WI38 (cell line): ENCODE results near the gene OR4B1.

Source experiments
- H3K4me3 ChIP-seq: 2 replicates; pipeline ENCODE4 v1.5.1; 2011; ENCODE audit warnings: low read depth, mild to moderate bottlenecking, control low read depth, low read length
- TF ChIP-seq, protein P1 (sequence below): IDR thresholded peaks from 2 replicates; pipeline ENCODE4 v1.5.1; 2012; ENCODE audit warnings: low read depth, mild to moderate bottlenecking, control low read depth, low read length

Gene OR4B1, protein sequence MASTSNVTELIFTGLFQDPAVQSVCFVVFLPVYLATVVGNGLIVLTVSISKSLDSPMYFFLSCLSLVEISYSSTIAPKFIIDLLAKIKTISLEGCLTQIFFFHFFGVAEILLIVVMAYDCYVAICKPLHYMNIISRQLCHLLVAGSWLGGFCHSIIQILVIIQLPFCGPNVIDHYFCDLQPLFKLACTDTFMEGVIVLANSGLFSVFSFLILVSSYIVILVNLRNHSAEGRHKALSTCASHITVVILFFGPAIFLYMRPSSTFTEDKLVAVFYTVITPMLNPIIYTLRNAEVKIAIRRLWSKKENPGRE

DNA sequence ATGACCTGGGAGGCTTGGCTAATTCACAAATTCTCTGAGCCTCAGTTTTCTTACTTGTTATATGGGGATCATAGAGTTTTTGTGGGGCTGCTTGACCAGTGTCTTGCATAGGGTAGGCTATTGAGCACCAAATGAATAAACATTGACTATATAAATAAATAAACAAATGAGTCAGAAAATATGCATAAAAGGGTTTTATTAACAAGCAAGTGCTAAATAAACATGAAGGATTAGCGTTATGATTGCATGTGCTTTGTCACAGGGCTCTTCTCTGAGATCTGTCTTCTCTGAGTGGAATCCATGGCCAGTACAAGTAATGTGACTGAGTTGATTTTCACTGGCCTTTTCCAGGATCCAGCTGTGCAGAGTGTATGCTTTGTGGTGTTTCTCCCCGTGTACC, at the start of gene OR4B1:
Gene OR4B1 (plus strand): TSS at position 301 of the 400 bp plus-strand sequence. CDS start 0 bp downstream, at position 301.
- TF ChIP-seq, protein P1, sequence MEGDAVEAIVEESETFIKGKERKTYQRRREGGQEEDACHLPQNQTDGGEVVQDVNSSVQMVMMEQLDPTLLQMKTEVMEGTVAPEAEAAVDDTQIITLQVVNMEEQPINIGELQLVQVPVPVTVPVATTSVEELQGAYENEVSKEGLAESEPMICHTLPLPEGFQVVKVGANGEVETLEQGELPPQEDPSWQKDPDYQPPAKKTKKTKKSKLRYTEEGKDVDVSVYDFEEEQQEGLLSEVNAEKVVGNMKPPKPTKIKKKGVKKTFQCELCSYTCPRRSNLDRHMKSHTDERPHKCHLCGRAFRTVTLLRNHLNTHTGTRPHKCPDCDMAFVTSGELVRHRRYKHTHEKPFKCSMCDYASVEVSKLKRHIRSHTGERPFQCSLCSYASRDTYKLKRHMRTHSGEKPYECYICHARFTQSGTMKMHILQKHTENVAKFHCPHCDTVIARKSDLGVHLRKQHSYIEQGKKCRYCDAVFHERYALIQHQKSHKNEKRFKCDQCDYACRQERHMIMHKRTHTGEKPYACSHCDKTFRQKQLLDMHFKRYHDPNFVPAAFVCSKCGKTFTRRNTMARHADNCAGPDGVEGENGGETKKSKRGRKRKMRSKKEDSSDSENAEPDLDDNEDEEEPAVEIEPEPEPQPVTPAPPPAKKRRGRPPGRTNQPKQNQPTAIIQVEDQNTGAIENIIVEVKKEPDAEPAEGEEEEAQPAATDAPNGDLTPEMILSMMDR: no peak
- no peak within 1 kb of the TSS for H3K4me3 ChIP-seq

DNA sequence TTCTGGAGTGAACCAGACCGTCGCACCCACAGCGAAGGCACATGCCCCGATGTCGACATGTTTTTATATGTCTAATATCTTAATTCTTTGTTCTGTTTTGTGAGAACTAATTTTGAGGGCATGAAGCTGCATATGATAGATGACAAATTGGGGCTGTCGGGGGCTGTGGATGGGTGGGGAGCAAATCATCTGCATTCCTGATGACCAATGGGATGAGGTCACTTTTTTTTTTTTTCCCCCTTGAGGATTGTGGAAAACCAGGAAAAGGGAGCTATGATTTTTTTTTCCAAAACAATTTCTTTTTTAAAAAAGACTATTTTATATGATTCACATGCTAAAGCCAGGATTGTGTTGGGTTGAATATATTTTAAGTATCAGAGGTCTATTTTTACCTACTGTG, 49.2 kb upstream of the OR4B1 start:
- TF ChIP-seq, protein P1: no peak
- no peak overlapping the region for H3K4me3 ChIP-seq

DNA sequence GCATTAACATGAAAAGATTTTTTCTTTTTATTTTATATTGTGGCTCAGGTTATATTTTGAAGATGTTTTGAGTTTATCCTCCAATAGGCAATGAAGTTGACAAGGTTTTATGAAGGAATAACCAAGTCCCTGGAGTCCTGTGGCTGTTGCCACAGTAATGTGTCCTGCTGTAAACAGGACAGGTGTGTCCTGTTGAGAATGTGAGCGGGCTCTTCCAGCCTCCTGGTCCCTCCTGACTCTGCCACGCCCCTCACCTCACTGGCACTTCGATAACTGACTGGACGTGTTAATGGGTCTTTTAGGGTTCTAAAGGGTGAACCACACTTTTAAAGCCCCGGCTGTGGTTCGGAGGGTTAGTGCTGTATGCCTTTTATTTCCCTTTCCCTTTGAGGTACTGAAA, 47.8 kb upstream of the OR4B1 start:
- TF ChIP-seq, protein P1: no peak
- no peak overlapping the region for H3K4me3 ChIP-seq

DNA sequence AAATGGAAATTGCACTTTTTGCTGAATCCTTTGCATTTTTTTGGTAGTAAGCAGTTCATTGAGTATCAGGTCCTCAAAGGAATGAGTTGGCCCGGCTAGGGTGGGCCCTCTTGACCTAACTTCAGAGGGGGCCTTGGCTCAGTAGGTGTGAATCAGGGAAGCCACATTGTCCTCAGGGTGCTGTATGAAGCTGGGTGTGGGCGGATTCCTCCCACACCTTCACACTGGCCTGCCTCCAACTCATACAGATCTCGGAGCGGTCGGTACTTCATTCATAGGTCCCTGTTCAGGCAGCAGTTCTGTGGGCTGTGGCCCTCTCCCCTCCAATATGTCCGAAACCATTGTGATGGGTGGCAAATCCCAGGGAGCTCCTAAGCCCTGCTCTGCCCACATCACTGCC, 47.4 kb upstream of the OR4B1 start:
- no peak overlapping the region for H3K4me3 ChIP-seq
- TF ChIP-seq, protein P1: no peak

DNA sequence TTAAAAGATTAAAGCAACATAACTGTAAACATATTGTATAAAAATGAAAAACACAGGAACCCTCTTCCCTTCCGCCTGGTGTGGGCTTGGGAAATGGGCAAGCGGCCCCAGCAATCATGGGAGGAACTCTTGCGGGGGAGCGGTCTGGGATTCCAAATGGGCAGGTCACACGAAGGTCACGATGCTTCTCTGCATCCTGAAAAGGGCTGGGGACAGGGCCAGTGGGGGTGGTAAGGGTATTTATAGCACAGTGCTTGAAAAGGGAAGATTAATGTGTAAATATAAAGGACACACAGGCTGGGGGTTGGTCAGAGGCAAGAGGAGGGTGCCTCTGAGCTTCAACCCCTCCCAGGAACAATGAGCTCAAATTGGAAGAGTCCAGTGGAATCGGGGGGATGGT, 46.9 kb upstream of the OR4B1 start:
- H3K4me3 ChIP-seq: no peak overlapping the region
- TF ChIP-seq, protein P1: no peak

DNA sequence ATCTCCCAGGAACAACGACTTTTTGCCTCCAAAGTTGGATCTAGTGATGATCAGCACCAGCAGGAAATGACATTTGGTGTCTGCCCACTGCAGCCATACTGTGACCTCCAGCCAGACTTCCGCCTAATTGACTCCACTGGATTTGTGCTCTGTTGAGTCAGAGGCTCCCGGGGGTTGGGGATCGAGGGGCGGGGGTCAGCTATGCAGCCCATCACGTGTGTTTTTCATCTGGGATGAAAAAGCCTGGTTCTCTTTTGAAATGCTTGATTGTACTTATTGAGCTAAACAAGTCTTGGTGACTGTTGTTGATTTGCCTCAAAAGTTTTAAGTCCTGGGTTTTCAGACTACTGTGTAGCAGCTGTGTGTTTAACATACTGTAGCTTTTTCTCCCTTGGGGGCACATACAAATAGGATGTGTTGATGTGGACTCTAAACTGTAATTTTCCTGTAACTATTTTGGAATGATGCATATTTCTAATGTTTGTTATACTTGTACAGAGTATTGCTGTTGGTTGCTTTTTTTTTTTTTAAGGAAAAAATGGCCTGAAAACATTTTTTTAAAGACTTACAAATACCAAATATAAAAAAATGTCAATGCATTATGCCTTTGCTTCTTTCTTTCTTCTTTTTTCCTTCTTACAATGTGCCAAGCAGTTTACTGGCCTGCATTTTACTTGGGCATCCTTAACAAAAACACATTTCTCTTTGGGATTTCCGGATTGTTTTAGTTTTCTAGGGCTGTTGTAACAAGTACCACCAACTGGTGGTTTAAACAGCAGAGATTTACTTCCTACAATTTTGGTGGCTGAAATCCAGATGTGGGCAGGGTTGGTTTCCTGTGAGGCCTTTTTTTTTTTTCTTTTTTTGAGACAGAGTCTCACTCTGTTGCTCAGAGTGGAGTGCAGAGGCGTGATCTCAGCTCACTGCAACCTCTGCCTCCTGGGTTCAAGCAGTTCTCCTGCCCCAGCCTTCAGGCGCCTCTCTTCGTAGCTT, 46.1 kb upstream of the OR4B1 start:
- no peak overlapping the region for H3K4me3 ChIP-seq
- TF ChIP-seq, protein P1: no peak
